Peyer's patch (tissue), 4 donors: Measurements from ENCODE around the gene NLK.

ENCODE experiments used
- POLR2A ChIP-seq, 2 donors: fragments of 450-650 bp; IDR thresholded peaks; one replicate each; pipeline ENCODE4 v1.5.1; 2017; ENCODE audit warnings: antibody characterized with exemption in 2 of 2, mild to moderate bottlenecking in 2 of 2, moderate library complexity in 2 of 2
- TF ChIP-seq, protein P1 (sequence below), 6 experiments: fragments of 450-650 bp in 4 of 6; fragments of 200-600 bp in 2 of 6; sonication (generic) in 1 of 6; IDR thresholded peaks; one replicate each; pipeline ENCODE4 v1.5.1; 2017 to 2019; ENCODE audit warnings: antibody characterized with exemption in 6 of 6, mild to moderate bottlenecking in 3 of 6, moderate library complexity in 1 of 6

DNA sequence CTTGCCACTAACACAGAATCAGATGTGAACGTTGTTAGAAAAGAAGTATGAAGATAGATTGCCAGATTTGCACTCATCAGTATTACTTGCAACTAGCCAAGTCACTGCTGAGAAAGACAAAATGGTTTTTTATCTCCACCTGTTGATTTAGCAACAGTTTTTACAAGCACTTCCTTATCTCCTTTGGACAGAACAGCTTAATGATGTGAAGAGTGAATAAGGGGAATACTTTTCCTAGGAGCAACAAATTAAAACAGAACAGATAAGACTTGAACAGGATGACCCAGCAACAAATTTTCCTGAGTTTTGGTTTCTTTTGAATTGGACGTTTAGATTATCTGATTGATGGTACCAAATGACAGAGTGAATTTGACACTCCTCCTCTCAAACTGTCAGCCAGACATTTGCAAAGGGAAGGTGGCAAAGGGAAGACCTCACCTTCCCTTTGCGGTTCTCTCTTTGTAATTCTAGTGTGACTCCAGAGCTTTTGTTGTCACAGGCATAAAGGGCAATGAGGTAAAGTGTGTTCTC is 130.6 kb downstream of the NLK start:
- no peak for TF ChIP-seq POLR2A (IDR thresholded peaks at IDR 0.05)
- TF ChIP-seq, protein P1, sequence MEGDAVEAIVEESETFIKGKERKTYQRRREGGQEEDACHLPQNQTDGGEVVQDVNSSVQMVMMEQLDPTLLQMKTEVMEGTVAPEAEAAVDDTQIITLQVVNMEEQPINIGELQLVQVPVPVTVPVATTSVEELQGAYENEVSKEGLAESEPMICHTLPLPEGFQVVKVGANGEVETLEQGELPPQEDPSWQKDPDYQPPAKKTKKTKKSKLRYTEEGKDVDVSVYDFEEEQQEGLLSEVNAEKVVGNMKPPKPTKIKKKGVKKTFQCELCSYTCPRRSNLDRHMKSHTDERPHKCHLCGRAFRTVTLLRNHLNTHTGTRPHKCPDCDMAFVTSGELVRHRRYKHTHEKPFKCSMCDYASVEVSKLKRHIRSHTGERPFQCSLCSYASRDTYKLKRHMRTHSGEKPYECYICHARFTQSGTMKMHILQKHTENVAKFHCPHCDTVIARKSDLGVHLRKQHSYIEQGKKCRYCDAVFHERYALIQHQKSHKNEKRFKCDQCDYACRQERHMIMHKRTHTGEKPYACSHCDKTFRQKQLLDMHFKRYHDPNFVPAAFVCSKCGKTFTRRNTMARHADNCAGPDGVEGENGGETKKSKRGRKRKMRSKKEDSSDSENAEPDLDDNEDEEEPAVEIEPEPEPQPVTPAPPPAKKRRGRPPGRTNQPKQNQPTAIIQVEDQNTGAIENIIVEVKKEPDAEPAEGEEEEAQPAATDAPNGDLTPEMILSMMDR (IDR thresholded peaks at IDR 0.05) = no peak
